ENCODE data around the gene CYP27A1.
"Not testable (repeated sequence)": the region's sequence is repeated elsewhere in the genome, so short reads cannot be mapped to it uniquely, and the experiment has no call there.

Gene CYP27A1

DNA sequence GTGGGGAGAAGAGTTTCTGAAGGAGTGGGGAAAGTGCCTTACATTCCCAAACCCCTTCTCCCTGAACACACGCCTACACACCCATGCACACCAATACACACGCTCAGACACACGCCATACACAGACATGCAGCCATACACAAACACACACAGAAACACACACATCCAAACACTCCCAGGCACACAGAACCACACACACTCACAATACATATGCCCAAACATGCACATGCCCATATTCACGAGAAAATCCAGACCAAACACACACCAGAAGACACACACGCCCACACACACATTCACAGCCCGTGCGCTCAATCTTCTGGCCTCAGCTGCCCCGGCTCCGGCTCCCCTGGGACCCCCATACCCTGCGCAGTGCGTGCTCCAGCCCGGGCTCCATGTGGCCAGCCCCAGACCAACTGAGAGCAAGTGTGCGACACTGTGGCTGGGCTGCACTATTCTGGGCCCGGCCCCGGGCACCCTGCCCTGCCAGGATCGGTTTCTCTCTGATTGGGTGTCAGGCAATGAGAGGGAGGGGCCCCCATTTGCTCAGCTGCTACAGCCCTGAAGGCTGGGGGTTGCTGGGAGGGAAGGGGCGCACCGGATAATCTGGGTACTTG lies 49.5 kb downstream of the CYP27A1 start, which contains the start of gene PRKAG3:
PRKAG3 (minus strand) TSS at position 426 of the 613 bp plus-strand sequence.
- no peak for DNase-seq (ENCODE audit: low spot score)

DNA sequence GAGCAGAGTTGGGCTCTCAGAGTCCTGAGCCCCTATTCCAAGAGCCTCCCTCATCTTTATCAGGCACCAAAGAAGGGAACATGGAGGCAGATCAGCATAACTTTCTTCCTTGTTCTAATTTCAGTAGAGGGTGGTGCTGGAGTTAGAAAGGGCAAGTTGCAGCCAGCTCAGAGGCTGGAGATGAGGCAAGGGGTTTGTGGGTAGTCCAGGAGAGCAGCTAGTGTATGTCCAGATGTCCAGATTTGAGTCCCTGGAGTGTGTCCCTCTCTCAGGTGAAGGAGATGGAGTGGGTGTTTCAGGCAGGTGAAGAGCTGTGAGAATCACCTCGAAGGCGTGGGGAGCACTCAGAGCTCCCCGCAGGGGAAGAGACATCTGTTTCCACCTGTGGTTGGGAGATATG lies 50.1 kb downstream of the CYP27A1 start:
- no peak for DNase-seq (ENCODE audit: low spot score)

DNA sequence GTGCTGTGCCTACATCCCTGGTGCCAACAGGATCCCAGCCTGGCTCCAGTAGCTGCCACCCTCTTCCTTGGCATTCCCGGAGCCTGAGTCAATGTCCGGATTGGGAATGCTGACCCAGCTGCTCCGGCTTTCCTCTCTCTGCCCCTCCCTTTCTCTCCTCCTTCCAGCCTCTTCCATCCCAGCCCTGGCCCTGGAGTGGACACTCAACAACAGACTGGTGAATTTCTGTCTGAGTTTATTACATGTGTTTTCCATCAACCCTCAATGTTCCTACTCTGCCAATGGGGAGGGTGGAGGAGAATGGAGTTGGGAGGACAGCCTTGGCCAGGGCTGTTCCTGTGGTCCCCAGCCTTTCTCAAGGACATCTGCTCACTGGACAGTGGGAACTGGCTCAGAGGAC lies 50.6 kb downstream of the CYP27A1 start:
- no peak for DNase-seq (ENCODE audit: low spot score)

DNA sequence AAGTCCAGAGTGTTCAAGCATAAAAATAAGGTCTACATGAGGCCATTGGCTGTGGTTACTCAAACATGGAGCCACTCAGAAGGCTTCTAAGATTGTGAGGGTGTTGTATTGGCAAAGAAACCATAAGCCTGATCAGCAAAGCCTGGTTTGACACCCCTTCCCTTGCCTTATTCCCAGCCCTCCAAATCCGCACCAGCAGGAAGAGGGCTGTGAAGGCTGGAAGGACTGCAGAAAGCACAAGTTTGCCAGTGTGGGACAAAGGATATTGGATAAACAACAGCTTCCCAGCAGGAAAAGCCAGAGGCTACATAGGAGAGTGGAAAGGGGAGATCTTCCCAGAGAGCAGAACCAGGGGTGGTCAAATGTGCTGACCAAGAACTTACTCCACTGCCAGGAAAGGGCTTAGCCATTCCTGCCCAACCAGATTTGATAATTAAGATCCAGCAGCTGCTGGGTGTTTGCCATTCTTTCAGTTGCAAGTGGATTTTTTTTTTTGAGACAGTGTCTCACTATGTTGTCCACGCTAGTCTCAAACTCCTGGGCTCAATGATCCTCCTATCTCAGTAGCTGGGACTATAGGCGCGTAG lies 51.2 kb downstream of the CYP27A1 start:
- no peak for DNase-seq (ENCODE audit: low spot score)

DNA sequence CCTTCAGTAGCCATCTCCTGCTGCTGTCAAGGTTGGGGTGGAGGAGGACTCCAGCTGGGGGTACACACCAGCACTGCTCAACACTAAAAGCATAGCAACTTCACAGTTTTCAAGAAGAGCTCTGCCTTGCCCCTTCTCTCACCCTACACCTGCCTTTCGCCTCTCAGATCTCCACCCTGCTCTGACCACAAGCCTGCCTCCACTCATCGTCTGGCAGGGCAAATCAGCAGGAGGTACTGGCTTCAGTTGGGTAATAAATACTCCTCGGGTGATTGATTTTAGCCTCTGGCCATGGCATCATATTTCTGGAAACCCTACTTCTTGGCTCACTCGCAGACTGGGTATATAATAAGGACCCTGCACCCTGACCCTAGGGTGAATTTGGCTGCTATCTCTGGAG lies 52.7 kb downstream of the CYP27A1 start:
- no peak for DNase-seq (ENCODE audit: low spot score)

DNA sequence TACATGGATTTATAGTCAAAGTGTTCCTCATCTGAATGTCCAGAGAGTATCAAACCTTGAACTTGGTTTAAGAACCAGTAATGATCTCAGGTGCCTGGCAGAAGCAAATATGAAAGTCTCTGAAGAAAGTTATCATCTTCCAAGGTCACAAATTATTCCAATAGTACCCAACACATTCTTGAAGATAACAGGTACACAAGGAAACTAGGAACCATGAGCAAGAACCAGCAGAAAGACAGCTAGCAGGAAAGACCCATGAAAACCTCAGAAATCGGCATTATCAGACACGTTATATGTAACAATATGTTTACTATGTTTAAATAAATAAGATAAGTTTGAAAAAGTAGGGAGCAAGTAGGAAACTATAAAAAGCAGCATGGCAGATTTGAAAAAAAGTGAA lies 55.5 kb downstream of the CYP27A1 start:
- no peak for DNase-seq (ENCODE audit: low spot score)

DNA sequence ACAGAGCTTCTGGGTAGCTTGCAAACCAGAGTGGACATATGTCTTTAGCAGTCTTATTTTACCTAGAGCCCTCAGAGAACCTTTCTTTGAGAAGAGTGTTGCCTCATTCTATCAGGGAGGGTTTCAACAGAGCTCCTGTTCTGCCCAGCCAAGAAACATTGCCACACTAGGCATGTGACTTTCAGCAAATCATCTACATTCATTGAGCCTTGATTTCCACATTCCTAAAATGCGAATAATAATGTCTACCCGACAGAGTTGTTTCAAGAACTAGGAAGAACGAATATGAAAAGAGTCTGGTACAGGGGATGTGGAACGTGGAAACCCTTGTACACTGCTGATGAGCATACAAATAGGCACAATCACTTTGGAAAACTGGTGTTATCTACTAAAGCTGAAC lies 57.5 kb downstream of the CYP27A1 start:
- DNase-seq (ENCODE audit: low spot score): no peak

DNA sequence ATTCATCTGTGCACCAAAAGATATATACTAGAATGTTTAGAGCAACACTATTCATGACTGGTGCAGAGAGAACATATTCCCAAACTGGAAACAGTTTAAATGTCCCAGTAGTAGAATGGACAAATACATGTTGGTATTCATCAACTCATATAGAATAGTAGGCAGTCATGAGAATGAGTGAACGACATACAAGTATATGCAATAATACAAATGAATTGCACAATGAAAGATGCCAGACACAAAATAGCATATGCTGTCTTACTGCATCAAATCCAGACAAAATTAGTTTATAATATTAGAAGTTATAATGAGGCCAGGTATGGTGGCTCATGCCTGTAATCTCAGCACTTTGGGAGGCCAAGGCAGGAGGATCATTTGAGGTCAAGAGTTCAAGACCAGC lies 57.9 kb downstream of the CYP27A1 start:
- DNase-seq (ENCODE audit: low spot score): no peak

DNA sequence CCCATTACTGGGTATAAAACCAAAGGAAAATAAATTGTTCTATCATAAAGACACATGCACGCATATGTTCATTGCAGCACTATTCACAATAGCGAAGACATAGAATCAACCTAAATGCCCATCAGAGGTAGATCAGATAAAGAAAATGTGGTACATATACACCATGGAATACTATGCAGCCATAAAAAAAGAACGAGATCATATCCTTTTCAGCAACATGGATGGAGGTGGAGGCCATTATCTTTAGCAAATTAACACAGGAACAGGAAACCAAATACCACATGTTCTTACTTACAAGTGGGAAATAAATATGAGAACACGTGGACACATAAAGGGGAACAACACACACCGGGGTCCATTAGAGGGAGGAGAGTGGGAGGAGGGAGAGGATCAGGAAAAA lies 62.4 kb downstream of the CYP27A1 start:
- not testable (repeated sequence) for DNase-seq (ENCODE audit: low spot score)

DNA sequence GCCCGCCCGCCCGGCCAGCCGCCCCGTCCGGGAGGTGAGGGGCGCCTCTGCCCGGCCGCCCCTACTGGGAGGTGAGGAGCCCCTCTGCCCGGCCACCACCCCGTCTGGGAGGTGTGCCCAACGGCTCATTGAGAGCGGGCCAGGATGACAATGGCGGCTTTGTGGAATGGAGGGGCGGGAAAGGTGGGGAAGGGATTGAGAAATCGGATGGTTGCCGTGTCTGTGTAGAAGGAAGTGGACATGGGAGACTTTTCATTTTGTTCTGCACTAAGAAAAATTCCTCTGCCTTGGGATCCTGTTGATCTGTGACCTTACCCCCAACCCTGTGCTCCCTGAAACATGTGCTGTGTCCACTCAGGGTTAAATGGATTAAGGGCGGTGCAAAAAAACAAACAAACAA lies 65.0 kb downstream of the CYP27A1 start:
- not testable (repeated sequence) for DNase-seq (ENCODE audit: low spot score)

DNA sequence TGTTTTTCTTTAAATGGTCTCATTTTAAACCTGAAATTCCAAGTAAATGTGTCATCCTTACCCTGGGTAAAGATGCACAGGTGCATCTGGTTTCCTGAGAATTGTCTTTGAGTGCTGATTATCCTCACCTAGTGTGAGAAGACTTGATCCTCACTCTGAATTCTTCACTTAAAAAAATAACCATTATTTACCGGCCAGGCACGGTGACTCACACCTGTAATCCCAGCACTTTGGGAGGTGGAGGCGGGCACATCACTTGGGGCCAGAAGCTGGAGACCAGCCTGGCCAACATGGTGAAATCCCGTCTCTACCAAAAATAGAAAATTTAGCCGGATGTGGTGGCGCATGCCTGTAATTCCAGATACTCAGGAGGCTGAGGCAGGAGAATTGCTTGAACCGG lies 67.8 kb downstream of the CYP27A1 start:
- DNase-seq (ENCODE audit: low spot score): no peak

DNA sequence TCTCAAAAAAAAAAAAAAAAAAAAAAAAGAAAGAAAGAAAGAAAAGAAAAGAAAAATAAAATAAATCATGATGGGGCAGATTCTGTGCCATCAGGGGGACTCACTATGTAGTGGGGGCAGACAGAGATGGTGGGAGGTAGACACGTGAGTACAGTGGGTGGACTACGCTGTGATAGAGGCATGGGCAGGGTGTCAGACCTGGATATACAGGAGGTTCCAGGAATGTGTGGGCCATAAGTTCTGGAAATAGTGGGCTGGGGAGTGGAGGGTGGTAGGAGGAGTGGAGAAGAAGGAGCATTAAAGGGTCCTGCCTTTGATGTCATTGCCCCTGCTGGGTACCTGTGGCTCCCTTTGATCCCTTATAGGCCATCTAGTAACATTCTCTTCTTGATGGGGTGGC lies 68.8 kb downstream of the CYP27A1 start:
- DNase-seq (ENCODE audit: low spot score): no peak

DNA sequence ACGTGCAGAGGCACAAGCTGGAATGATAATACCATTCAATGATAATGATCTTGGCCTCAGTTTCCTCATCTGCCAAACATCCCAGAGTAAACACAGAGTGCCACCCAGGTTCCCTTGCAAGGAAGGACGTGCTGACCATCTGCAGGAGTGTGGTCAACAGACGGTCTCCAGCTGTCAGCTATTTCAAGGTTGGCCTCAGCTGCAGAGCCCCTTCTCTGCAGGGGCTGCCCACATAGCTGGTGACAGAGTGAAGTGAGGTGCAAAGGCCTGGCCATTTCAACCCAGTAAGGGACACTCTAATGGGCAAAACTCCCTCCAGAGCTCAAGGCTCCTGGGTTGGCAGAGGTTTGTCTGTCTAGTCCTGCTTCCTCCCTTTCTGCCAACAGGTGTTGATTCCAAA lies 69.3 kb downstream of the CYP27A1 start:
- DNase-seq (ENCODE audit: low spot score): no peak

DNA sequence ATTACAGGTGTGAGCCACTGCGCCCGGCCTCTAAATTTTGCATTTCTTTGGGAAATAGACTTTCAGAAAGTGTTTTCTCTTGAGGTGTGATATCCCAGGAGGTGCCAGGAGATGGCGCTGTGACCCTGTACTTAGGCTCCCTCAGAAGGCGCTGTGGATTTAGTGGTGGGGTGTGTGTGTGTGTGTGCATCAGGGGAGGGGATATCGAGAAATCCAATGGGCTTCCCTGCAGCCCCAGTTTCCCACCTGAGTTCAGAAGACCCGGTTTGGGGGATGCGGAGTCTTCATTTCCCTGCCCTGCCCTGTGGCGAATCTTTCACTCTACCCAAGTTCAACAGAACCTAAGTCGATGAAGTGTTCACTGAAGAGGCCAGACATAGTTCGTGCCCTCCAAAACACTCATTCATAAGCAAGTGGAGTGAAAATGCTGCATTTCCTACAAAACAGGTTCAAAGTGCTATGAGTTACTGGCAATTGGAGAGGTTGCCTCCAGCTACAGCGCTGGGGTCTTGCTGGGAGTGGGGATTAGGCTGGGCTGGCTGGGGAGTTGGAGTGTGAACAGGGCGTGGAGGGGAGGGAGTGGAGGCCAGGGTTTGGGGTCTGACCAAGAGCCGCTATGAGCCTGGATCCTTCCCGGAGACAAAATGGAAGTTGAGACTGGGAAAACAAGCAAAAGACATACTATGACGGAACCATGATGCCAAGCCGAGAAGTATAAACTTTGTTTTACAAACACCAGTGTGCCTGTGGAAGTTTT lies 71.1 kb downstream of the CYP27A1 start:
- DNase-seq (ENCODE audit: low spot score): peak; percentile 46

DNA sequence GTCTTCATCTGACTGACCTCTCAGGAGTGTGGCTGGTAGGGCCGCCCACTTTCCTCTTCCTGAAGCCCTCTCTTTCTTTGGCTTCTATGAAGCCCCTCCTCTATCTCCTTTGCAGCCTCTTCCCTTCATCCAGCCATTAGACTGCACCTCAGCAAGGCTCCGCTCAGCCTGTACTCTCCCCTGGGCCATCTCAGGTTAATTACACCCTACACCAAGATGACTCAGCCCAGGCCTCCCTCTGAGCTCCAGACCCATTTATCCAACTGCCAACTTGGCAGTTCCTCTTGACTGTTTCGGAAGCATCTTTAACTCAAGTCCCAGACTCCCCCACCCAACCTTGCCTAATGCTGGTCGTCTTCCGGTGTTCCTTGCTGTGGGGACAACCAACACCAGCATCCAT lies 71.8 kb downstream of the CYP27A1 start:
- no peak for DNase-seq (ENCODE audit: low spot score)

DNA sequence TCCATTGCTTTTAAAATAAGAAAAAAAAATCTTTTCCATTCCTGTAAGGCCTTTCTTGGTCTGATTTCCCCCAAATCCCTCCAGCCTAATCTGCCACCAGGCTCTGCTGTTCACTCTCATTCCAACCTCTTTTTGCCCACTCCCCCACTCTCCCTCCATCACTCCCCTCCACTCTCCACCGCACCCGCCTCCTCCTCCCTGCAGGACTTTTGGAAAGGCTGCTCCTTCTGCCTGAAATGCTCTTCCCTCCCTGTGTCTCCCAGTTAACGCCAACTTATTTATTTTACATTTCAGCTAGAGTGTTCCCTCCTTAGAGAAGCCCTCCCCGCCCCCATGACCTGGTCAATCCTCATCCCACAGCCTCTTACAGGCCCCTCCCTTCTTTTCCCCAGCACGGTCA lies 72.9 kb downstream of the CYP27A1 start:
- DNase-seq (ENCODE audit: low spot score): no peak

DNA sequence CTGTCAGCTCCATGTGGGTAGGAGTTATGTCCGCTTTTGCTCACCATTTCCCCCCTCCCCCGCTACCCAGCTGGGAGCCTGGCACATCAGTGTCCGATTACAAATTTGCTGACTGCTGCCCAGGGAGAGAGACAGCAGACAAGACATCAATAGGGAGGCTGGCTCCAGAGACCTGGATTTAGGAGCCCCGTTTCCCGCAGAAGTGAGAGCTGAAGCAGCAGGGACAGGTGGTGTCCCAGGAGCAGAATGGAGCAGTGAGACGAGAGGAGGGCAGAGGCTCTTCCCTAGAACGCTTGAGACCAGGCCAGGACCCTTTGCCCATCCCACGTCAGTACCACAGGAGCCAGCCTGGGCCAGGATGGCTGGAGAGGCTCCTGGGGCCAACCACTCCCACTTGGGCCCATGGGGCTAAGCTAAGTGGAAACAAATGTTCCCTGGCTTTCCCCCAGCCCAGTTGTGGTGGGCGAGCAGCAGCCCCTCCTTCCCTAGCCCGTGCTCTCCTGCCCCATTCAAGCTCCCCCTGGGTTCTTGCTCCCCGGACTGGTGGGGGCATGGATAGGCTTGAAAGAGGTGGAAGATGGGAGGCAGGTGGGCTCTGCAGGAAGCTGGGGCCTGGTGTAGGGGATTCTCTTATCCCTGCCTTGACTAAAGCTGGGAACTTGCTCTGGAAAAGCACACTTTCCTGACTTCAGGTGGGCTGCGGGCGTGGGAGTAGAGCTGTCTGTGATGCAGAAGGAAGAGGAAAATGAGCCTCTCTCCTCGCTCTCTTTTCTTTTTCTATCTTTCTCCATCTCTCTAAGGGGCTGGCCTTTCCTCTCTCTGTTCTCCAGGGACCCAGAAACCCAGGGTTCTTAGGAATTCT lies 73.6 kb downstream of the CYP27A1 start:
- no peak for DNase-seq (ENCODE audit: low spot score)

DNA sequence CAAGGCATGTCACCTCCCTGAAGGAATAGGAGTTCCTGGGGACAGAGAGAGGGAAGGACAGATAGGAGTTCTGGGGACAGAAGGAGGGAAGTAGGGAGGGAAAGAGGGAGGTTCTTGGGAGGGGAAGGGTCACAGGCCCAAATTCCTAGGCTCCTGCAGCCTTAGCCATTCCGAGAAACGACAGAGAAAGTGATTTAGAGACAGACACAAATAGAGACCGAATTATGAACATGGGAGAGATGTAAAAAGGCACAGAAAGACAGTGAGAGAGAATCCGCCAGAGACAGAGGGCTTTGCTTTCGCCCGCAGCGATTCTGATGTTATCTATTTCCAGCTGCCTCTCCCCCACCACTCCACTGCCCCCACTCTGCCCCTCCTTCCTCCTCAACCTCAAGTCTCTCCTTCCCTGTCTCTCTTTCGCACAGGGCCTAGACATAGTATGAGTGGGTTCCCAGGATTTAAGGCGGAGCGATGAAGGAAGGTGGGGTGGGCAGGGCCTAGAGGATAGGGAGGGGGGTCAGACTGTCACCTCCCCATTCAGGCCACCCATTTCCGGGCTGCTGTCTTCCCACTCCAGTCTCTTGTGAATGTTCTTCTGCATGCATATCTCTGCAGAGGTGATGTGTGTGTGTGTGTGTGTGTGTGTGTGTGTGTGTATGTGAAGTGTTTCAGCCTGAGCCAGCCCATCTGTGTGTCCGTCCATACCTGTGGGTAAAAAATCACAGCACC lies 74.4 kb downstream of the CYP27A1 start:
- DNase-seq (ENCODE audit: low spot score): no peak

DNA sequence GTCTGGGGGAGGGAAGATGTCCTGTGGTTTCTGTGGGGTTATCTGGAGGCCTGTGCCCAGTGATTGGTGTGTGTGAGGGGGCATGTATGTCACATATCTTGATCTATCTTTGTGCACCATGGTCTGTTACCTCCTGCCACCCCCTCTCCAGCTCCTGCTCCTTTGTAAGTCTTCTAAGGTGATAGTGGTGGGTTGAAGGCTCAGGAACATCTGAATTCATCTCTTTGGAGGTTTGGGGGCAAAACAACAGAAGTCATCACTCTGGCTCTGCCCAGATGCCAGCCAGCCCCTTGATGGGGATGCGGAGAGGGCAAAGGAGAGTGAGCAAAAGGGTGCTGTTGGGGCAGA lies 74.9 kb downstream of the CYP27A1 start:
- DNase-seq (ENCODE audit: low spot score): no peak

DNA sequence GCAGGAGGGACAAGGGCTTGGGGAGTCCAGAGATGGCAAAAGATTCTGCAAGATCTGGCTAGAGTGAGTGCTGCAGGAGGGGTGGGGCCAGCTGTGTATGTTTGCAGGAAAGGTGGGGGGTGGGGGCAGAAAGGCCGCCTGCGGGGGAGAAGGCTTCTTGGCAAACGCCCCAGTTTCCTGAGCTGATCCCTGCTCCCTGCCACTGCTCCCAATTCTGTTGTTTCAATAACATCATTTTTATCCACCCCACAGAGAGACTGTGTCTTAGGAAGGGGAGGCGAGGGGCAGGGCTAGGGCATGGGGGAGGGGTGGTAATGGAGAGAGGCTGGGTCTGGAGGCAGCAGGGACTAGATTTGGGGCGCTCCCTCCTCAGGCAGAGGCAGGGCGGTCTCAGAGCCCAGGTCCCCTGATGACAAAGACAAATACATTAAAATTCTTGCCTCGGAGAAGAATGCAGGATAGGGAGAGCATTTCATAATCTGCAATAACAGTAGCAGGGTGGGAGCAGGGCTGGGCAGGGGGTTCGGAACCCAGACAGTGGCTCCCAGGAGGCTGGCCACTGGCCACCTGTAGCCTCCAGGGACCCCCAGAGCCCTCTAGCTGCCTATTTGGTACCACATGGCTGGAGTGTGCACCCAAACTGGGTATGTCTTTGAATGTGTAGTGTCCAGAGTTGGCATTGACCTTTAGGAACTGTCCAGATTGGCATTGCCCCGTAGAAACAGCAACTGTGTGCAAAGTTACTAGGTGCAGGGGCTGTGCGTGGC lies 75.6 kb downstream of the CYP27A1 start:
- DNase-seq (ENCODE audit: low spot score): no peak

DNA sequence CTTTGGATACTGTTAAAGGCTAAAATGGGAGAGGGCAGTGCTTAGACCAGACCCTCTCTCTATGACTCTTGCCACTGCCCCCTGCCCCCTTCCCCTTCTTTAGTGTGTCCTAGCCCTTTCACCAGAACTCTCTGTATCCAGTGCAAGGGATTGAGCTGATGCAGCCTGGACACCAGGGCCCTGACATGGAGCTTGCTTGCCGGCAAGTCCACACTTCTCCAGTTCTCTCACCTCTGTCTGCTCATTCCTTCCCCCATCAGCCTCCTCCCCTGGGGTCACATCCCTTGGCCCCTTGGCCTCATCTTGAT lies 76.1 kb downstream of the CYP27A1 start:
- DNase-seq (ENCODE audit: low spot score): no peak
